Jurkat, Clone E6-1 (cell line): ENCODE data around the gene CRELD2.

ENCODE experiments used
- DNase-seq: peaks from one replicate; pipeline ENCODE4 v3.0.0-alpha.2; 2011; ENCODE audit warnings: low read depth, low spot score
- H3K4me3 ChIP-seq: 2 replicates; pipeline ENCODE4 v1.5.1; 2011; ENCODE audit warnings: mild to moderate bottlenecking, low read length, control low read depth, moderate library complexity

Gene CRELD2

DNA sequence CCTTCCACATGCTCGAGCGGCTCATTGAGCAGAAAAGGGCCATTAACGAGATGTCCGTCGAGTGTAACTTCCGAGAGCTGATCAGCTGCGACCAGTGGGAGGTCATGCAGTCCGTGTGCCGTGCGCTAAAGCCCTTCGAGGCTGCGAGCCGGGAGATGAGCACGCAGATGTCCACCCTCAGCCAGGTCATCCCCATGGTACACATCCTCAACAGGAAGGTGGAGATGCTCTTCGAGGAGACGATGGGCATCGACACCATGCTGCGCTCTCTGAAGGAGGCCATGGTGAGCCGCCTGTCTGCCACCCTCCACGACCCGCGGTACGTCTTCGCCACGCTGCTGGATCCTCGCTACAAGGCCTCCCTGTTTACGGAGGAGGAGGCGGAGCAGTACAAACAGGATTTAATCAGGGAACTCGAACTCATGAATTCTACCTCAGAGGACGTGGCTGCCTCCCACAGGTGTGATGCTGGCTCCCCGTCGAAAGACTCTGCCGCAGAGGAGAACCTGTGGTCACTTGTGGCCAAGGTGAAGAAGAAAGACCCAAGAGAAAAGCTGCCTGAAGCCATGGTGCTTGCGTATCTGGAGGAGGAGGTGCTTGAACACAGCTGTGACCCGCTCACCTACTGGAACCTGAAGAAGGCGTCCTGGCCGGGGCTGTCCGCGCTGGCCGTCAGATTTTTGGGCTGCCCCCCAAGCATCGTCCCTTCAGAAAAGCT lies 31.9 kb upstream of the CRELD2 start:
- DNase-seq = no peak
- H3K4me3 ChIP-seq = no peak overlapping the region

DNA sequence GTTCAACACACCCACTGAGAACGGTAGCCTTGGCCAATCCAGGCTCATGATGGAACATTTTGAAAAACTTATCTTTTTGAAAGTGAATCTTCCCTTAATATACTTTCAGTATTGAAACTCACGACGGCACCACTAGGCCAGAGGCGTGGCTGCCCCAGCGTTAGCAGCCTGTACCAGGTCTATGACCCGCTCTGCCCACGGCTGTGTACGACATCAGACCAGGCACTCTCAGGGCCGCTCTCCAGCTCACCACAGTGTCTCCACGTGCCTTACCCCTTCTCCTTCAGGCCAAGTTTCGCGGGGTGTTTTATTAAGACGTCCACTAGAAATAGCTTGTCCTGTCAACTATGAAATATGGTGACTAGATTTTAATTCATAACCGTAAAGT lies 31.4 kb upstream of the CRELD2 start:
- H3K4me3 ChIP-seq = no peak overlapping the region

GRCh38 chr22:49887702-49888101 lies 30.7 kb upstream of the CRELD2 start:
- DNase-seq = no peak
- no peak overlapping the region for H3K4me3 ChIP-seq

More for the DNA sequence above, 31.4 kb upstream of the CRELD2 start:
- no peak for DNase-seq

DNA sequence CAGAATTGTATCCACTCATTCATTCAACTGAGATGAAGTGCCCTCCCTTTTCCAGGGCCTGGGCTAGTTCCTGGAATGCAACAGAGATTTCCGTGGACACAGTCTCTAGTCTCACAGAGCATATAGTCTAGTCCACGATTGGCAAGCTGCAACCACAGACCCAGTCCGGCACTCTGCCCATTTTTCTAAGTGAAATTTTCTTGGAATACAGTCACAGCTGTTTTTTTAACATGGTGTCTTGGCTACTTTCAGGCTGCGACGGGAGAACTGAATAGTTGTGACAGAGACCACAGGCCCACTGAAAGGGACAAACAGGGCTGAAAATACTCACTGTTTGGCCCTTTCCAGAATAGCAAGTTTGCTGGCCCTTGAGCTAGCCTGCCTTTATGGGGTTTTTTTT lies 29.4 kb upstream of the CRELD2 start:
- no peak overlapping the region for H3K4me3 ChIP-seq
- no peak for DNase-seq

- H3K4me3 ChIP-seq = no peak overlapping the region
- no peak for DNase-seq
Observed at GRCh38 chr22:49892226-49892899, 26.1 kb upstream of the CRELD2 start.

GRCh38 chr22:49893025-49893424 lies 25.4 kb upstream of the CRELD2 start:
- DNase-seq = no peak
- no peak overlapping the region for H3K4me3 ChIP-seq

DNA sequence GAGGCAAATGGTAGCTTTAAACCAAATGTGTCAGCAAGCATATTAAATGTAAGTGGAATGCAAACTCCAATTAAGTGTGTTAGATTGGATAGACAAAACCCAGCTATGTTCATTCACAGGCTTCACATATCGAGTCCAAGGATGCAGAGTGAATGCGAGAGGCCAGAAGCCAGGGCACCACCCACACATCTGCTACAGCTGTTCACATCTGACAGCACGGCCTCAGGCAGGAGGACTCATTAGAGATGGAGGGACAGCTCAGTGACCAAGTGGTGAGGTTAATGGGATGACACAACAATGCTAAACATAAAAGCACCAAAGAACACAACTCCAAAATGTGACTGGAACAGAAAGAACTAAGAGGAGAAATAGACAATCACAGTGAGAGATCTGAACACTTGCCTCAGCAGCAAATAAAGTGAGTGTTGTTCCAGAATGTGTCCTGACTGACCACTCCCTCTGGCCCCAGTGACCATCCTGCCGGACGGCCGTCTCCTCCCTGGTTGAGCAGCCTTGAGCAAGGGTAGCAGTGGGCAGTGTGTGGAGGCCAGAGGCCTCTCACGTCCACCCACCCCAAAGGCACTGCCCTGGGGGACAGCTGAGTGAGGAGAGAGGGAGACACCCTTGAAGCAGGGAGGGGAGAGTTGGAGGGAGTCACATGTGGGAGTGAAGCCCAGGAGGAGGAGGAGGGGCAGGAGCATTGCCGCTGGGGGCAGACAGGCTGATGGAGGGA lies 23.9 kb upstream of the CRELD2 start:
- no peak overlapping the region for H3K4me3 ChIP-seq
- no peak for DNase-seq

DNA sequence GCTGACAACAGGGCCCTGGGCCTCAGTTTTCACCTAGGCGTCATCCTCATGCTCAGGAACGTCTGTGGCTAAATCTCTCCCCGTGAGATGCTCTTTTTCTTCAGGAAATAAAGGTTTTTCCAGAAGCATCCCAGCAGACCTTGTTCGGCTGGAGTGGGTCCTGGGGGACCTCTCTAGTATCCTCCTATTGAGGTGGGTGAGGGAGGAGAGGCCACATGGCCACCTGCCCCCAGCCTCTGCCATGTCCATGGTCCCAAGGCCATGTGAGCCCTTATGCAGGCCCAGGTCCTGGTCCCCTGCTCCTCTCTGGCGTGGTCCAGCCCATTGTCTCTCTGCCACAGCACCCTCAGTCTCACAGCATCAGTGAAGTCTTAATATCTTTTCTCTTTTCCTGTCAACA lies 22.2 kb upstream of the CRELD2 start:
- H3K4me3 ChIP-seq = no peak overlapping the region
- no peak for DNase-seq

DNA sequence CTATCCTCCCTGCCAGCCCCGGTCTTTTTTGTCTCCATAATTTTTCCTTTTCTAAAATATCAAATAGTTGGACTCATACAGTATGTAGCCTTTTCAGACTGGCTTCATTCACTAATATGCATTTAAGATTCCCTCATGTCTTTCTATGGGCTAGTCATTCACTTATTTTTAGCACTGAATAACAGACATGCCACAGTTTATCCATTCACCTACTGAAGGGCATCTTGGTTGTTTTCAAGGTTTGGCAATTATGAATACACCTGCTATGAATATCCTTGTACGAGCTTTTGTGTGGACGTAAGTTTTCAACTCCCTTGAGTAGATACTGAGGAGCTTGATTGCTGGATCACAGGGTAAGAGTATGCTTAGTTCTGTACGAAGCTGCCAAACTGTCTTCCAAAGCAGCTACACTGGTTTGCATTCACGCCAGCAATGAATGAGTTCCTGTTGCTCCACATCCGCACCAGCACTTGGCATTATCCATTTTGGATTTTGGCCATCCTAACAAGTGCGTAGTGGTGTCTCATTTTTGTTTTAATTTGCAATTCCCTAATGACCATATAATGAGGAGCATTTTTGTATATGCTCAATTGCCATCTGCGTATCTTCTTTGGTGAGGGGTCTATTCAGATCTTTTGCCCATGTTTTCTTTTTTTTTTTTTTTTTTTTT lies 21.3 kb upstream of the CRELD2 start:
- H3K4me3 ChIP-seq = no peak overlapping the region
- DNase-seq = no peak

DNA sequence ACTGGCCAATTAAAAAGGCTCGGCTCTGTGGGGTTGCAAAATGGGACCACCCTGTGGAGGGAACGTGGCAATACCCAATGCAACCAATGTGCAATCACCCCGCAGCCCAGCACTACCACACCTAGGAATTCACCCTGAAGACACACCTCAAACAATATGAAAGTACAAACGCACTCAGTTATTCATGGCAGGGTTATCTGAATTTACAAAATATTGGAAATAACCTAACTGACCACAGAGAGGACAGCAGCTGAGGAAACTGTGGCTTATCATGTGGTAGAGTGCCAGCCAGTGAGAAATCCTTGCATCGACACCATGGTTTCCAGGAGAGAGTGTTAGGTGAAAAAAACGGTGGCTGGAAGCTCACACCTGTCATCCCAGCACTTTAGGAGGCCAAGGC lies 18.9 kb upstream of the CRELD2 start:
- DNase-seq = no peak
- no peak overlapping the region for H3K4me3 ChIP-seq

DNA sequence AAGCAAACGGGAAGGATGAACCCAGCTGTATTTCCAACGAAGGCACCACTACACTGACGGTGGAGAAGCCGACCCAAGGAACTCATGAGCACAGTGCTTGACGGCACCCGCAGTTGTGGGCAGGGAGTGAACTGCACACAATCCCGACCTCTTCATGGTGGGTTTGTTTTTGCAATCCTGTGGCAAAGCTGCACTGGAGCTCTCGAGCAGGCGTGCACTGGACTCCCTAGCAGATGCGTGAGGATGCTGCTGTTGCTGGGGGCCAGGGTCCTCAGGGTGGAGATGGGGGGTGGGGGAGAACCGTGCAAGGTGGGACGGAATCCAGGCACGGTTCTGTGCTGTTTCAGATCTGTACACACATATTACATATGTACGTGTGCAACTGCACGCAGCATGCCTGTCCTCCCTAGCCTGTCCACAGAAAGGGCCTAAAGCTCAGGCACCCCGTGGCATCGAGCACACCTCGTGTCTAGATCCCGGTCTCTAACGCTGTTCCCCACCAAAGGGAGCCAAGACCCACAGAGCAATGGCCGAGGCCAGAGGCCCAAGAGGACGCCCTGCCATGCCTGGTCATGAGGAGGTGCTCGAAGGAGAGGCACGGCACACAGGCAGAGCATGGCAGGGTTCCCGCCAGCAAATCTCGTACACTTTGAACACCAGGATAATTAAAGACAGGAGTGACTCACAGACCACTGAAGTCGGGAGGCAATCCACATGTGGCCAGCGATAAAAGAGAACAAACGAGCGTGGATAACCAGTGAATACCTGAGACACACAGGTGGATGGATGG lies 17.8 kb upstream of the CRELD2 start:
- no peak overlapping the region for H3K4me3 ChIP-seq
- no peak for DNase-seq

DNA sequence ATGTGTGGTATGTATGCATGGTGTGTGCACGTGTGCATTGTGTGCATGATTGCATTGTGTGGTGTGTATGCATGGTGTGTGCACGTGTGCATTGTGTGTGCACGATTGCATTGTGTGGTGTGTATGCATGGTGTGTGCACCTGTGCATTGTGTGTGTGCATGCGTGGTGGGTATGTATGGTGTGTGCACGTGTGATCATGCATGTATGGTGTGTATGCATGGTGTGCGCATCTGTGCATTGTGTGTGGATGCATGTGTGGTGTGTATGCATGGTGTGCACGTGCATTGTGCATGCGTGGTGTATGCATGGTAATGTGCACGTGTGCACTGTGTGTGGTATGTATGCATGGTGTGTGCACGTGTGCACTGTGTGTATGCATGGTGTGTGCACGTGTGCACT lies 17.0 kb upstream of the CRELD2 start:
- no peak for DNase-seq
- no peak overlapping the region for H3K4me3 ChIP-seq

GRCh38 chr22:49903322-49904039 lies 15.0 kb upstream of the CRELD2 start:
- no peak for DNase-seq
- H3K4me3 ChIP-seq = no peak overlapping the region

GRCh38 chr22:49904040-49904369 lies 14.4 kb upstream of the CRELD2 start:
- no peak overlapping the region for H3K4me3 ChIP-seq
- DNase-seq = no peak

DNA sequence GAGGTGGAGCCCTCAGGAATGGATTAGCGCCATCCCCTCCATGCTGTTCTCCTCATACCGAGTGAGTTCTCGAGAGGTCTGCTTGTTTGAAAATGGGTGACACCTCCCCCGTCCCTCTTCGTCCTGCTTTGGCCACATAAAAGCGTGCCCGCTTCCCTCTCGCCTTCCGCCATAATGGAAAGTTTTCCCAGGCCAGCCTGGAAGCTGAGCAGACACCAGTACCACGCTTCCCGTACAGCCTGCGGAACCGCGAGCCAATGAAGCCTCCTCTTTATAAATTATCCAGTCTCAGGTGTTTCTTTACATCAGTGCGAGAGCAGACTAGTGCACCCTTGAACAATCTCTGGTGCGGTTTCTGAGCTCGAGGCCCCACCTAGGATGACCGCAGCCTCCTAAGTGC lies 13.0 kb upstream of the CRELD2 start:
- no peak overlapping the region for H3K4me3 ChIP-seq
- DNase-seq = no peak

- DNase-seq = no peak
- no peak overlapping the region for H3K4me3 ChIP-seq
Observed at GRCh38 chr22:49906071-49906798, 12.2 kb upstream of the CRELD2 start.

DNA sequence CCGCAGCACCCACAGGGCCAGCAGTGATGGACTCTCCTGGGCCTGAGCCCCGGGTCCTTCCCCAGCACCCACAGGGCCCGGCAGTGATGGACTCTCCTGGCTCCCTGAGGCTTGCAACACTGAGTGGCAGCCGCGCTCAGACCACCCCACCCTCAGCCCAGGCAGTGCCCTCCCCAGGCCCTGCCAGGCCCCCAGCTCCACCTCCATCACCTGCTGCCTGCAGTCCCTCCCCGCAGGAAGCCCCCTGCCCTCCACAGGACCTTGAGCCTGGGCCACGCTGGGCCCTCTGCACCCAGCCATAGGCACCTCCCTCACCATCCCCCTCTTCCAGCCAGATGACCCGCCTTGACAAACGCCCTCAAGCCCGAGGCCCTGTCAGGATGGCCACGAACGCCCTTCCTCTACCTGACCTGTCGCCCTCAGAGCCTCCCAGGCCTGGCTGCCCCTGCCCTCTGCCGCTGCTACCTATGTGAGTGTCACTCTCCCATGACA lies 11.6 kb upstream of the CRELD2 start:
- H3K4me3 ChIP-seq = no peak overlapping the region
- no peak for DNase-seq

GRCh38 chr22:49907807-49908206 lies 10.6 kb upstream of the CRELD2 start:
- no peak overlapping the region for H3K4me3 ChIP-seq
- DNase-seq = no peak
